VCaP (cell line): ENCODE data around the gene GBX2.

Source experiments
- H3K27ac ChIP-seq: fragments of 450-650 bp; 2 replicates; pipeline ENCODE4 v1.5.1; 2017
- TF ChIP-seq, protein P1 (sequence below): fragments of 450-650 bp; conservative IDR thresholded peaks from 2 replicates; pipeline ENCODE4 v1.5.1; 2017; ENCODE audit warnings: mild to moderate bottlenecking, moderate library complexity

Gene GBX2

GRCh38 chr2:236210536-236210935, 42.4 kb upstream of the GBX2 start:
- TF ChIP-seq, protein P1, sequence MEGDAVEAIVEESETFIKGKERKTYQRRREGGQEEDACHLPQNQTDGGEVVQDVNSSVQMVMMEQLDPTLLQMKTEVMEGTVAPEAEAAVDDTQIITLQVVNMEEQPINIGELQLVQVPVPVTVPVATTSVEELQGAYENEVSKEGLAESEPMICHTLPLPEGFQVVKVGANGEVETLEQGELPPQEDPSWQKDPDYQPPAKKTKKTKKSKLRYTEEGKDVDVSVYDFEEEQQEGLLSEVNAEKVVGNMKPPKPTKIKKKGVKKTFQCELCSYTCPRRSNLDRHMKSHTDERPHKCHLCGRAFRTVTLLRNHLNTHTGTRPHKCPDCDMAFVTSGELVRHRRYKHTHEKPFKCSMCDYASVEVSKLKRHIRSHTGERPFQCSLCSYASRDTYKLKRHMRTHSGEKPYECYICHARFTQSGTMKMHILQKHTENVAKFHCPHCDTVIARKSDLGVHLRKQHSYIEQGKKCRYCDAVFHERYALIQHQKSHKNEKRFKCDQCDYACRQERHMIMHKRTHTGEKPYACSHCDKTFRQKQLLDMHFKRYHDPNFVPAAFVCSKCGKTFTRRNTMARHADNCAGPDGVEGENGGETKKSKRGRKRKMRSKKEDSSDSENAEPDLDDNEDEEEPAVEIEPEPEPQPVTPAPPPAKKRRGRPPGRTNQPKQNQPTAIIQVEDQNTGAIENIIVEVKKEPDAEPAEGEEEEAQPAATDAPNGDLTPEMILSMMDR: no peak
- H3K27ac ChIP-seq: no peak overlapping the region

- H3K27ac ChIP-seq: no peak overlapping the region
- TF ChIP-seq, protein P1: no peak
Observed at GRCh38 chr2:236209996-236210395, 41.8 kb upstream of the GBX2 start.

GRCh38 chr2:236209535-236209934, 41.3 kb upstream of the GBX2 start:
- TF ChIP-seq, protein P1: no peak
- H3K27ac ChIP-seq: no peak overlapping the region

- H3K27ac ChIP-seq: no peak overlapping the region
Observed at GRCh38 chr2:236208019-236208926, 40.1 kb upstream of the GBX2 start.

DNA sequence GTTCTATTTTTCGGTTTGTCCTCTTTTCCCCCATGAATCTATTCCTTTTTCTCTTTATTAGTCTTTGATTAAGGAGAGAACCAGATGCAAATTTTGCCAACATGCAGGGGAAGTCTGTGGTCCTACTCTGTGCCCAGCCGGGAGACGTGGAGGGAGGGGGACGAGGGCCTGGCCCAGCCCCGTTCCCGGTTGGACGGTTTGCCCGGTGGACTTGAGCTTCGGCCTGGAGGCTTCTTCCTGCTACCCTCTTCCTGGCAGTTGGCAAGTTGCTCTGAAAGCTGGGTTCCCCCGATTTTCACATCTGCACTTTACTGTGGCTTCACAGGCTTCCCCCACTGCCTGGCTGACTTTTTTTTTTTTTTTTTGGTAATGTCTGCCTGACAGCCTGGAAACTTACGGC, 39.3 kb upstream of the GBX2 start:
- TF ChIP-seq, protein P1: no peak
- H3K27ac ChIP-seq: no peak overlapping the region

More at GRCh38 chr2:236208019-236208926, 40.1 kb upstream of the GBX2 start:
- TF ChIP-seq, protein P1: no peak

- TF ChIP-seq, protein P1: no peak
- no peak overlapping the region for H3K27ac ChIP-seq
Observed at GRCh38 chr2:236205867-236206645, 37.9 kb upstream of the GBX2 start.

- TF ChIP-seq, protein P1: no peak
- H3K27ac ChIP-seq: no peak overlapping the region
Observed at GRCh38 chr2:236204953-236205352, 36.8 kb upstream of the GBX2 start.
